GM23338 (cell line): ENCODE data around the gene TMEM94. TPM values are rescaled to one million over a fixed set of nuclear protein-coding genes. Genes with fewer than 3 reads are reported as not detected.

Source experiments
- ATAC-seq: fragments of 200-7000 bp; cut with Tn5 transposase; 3 replicates; pipeline ENCODE4 v1.9.1; 2020
- DNase-seq: peaks from one replicate; pipeline ENCODE4 v3.0.0-alpha.2; 2015; ENCODE audit warnings: low spot score
- H2AFZ ChIP-seq: fragments of 200-600 bp; sonication (generic); 2 replicates; pipeline ENCODE4 v1.8.0; 2016; ENCODE audit warnings: antibody characterized with exemption, mild to moderate bottlenecking, moderate library complexity
- H3F3A ChIP-seq: fragments of 200-600 bp; sonication (generic); replicated peaks from 2 replicates; pipeline ENCODE4 v1.8.0; 2017; ENCODE audit warnings: antibody characterized with exemption, mixed run types, low read depth
- H3K27ac ChIP-seq: fragments of 200-600 bp; sonication (generic); 2 replicates; pipeline ENCODE4 v1.6.1; 2016; ENCODE audit warnings: low read depth
- H3K27me3 ChIP-seq: fragments of 200-600 bp; sonication (generic); 2 replicates; pipeline ENCODE4 v1.8.0; 2016; ENCODE audit warnings: mild to moderate bottlenecking, mixed run types, moderate library complexity; ENCODE audit not compliant: insufficient read depth
- H3K36me3 ChIP-seq: fragments of 200-600 bp; sonication (generic); 2 replicates; pipeline ENCODE4 v1.8.0; 2016; ENCODE audit warnings: mild to moderate bottlenecking; ENCODE audit not compliant: insufficient read depth
- H3K4me1 ChIP-seq: fragments of 200-600 bp; sonication (generic); 2 replicates; pipeline ENCODE4 v1.8.0; 2016; ENCODE audit warnings: mild to moderate bottlenecking, moderate library complexity; ENCODE audit not compliant: insufficient read depth
- H3K4me2 ChIP-seq: fragments of 200-600 bp; sonication (generic); 2 replicates; pipeline ENCODE4 v1.7.1; 2017; ENCODE audit warnings: mixed run types
- H3K4me3 ChIP-seq: fragments of 200-600 bp; sonication (generic); 2 replicates; pipeline ENCODE4 v1.6.1; 2016; ENCODE audit warnings: mixed run types
- H3K79me2 ChIP-seq: fragments of 200-600 bp; sonication (generic); replicated peaks from 2 replicates; pipeline ENCODE4 v1.8.0; 2017; ENCODE audit warnings: mild to moderate bottlenecking; ENCODE audit not compliant: insufficient read depth
- H3K9me2 ChIP-seq: fragments of 200-600 bp; sonication (generic); 2 replicates; pipeline ENCODE4 v1.8.0; 2017; ENCODE audit not compliant: insufficient read depth
- H4K20me1 ChIP-seq: fragments of 200-600 bp; sonication (generic); replicated peaks from 2 replicates; pipeline ENCODE4 v1.8.0; 2017; ENCODE audit warnings: mild to moderate bottlenecking; ENCODE audit not compliant: insufficient read depth
- H3K27ac Mint-ChIP-seq: 2 replicates; pipeline ENCODE4 v1.8.0; 2020; ENCODE audit warnings: inconsistent platforms, mild to moderate bottlenecking, moderate library complexity, mixed read lengths
- H3K27me3 Mint-ChIP-seq: 3 replicates; pipeline ENCODE4 v1.8.0; 2022; ENCODE audit warnings: low read depth, mild to moderate bottlenecking, moderate library complexity, mixed read lengths, inconsistent platforms; ENCODE audit not compliant: insufficient read depth, poor library complexity
- H3K36me3 Mint-ChIP-seq: 3 replicates; pipeline ENCODE4 v1.8.0; 2021; ENCODE audit warnings: low read depth, mild to moderate bottlenecking, inconsistent platforms, moderate library complexity, mixed read lengths
- H3K4me1 Mint-ChIP-seq: 3 replicates; pipeline ENCODE4 v1.8.0; 2020; ENCODE audit warnings: mild to moderate bottlenecking, inconsistent platforms, mixed read lengths
- H3K4me3 Mint-ChIP-seq: 3 replicates; pipeline ENCODE4 v1.8.0; 2021; ENCODE audit warnings: moderate library complexity, mild to moderate bottlenecking, inconsistent platforms, mixed read lengths
- H3K9me3 Mint-ChIP-seq: 3 replicates; pipeline ENCODE4 v1.8.0; 2020; ENCODE audit warnings: moderate library complexity, mild to moderate bottlenecking, inconsistent platforms, mixed read lengths
- CREB1 ChIP-seq: fragments of 250-450 bp; sonication (Bioruptor Pico); IDR thresholded peaks from 2 replicates; pipeline ENCODE4 v1.5.0; 2020; ENCODE audit warnings: low read depth, mild to moderate bottlenecking, moderate library complexity
- ETS1 ChIP-seq: IDR thresholded peaks from 2 replicates; pipeline ENCODE4 v1.6.1; 2016; ENCODE audit warnings: antibody characterized with exemption
- EZH2 ChIP-seq: fragments of 200-600 bp; sonication (generic); IDR thresholded peaks from one replicate; pipeline ENCODE4 v1.8.0; 2017; ENCODE audit warnings: antibody characterized with exemption, mild to moderate bottlenecking, low read depth; ENCODE audit not compliant: unreplicated experiment
- EZH2phosphoT487 ChIP-seq: fragments of 200-600 bp; sonication (generic); IDR thresholded peaks from one replicate; pipeline ENCODE4 v1.8.1; 2018; ENCODE audit warnings: antibody characterized with exemption; ENCODE audit not compliant: unreplicated experiment
- JUNB ChIP-seq: IDR thresholded peaks from one replicate; pipeline ENCODE4 v1.6.1; 2016; ENCODE audit warnings: antibody characterized with exemption; ENCODE audit not compliant: unreplicated experiment
- NANOG ChIP-seq: IDR thresholded peaks from 2 replicates; pipeline ENCODE4 v1.6.1; 2016; ENCODE audit warnings: antibody characterized with exemption, borderline replicate concordance
- POLR2AphosphoS5 ChIP-seq: IDR thresholded peaks from 2 replicates; pipeline ENCODE4 v1.6.1; 2016; ENCODE audit warnings: antibody characterized with exemption, low read depth
- STAT1 ChIP-seq: IDR thresholded peaks from one replicate; pipeline ENCODE4 v1.6.1; 2016; ENCODE audit warnings: antibody characterized with exemption; ENCODE audit not compliant: unreplicated experiment
- ZNF114 ChIP-seq: fragments of 250-450 bp; sonication (Bioruptor Pico); IDR thresholded peaks from 2 replicates; pipeline ENCODE4 v1.5.0; 2020; ENCODE audit warnings: mild to moderate bottlenecking, moderate library complexity
- ZNF331 ChIP-seq: fragments of 250-450 bp; sonication (Bioruptor Pico); IDR thresholded peaks from 2 replicates; pipeline ENCODE4 v1.5.0; 2020; ENCODE audit warnings: low read depth, mild to moderate bottlenecking, moderate library complexity
- ZNF462 ChIP-seq: fragments of 250-450 bp; sonication (Bioruptor Pico); IDR thresholded peaks from 2 replicates; pipeline ENCODE4 v1.5.0; 2020; ENCODE audit warnings: mild to moderate bottlenecking, moderate library complexity
- polyA plus RNA-seq: library from polyadenylated mRNA; unstranded; fragments of >200 nt; fragmentation: Nextera tagmentation; extraction: Ambion mirVana; gene quantifications from 2 replicates; pipeline ENCODE4 v1.2.1, GENCODE V29; 2016
- total RNA-seq: library from RNA; depleted of rRNA; stranded (reverse); fragments of >200 nt; shearing (Covaris generic); gene quantifications from 2 replicates; pipeline ENCODE4 v1.2.3, GENCODE V29; 2014
- TF ChIP-seq, protein P1 (sequence below), 2 experiments: fragments of 200-600 bp in 1 of 2; sonication (generic) in 1 of 2; conservative IDR thresholded peaks; 2 replicates each; pipeline versions ENCODE4 v1.5.1 to v1.6.1; 2016 to 2017; ENCODE audit warnings: antibody characterized with exemption in 2 of 2, low read depth in 2 of 2, mild to moderate bottlenecking in 2 of 2, moderate library complexity in 1 of 2

TMEM94 gene
- total and polyA plus RNA-seq, 2 experiments from 2014 or later, result 24.0 to 66.0 TPM

DNA sequence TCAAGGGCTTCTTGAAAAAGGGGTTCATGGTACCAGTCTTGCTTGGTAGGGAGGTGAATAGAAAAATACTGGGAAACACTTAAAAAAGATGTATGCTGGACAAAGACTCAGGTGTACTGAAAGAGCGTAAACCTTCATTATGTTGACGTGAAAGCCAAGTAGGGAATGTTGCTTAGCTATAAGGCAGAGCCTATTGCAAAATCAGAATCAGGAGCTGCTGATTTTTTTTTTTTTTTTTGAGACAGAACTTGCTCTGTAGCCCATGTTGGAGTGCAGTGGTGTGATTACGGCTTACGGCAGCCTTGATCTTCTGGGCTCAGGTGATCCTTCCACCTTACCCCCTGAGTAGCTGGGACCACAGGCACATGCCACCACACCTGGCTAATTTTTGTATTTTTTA lies 3.9 kb downstream of the TMEM94 start:
- Histone ChIP-seq H3K4me3 (no peak overlapping the region), H3F3A (no peaks in the 10 kb centered on the region), H3K4me2 (no peak overlapping the region), H3K27me3 (no peaks in the 10 kb centered on the region), H3K27ac (no peak overlapping the region), H2AFZ (no peak overlapping the region), H3K4me1 (peaks cover 8% of the 10 kb centered on the region), H3K79me2 (peaks cover 21% of the 10 kb centered on the region), H3K36me3 (no peaks in the 10 kb centered on the region), H4K20me1 (no peaks in the 10 kb centered on the region; the same call in none of the 2 replicates), H3K9me2 (no peaks in the 10 kb centered on the region)
- Mint-ChIP-seq H3K36me3 (no peaks in the 10 kb centered on the region), H3K27ac (no peak overlapping the region; the same call in 1 of the 2 replicates), H3K9me3 (no peaks in the 10 kb centered on the region), H3K4me3 (no peak overlapping the region), H3K27me3 (peaks cover 2% of the 10 kb centered on the region), H3K4me1 (peaks cover 12% of the 10 kb centered on the region)
- DNase-seq, result no peak
- TF ChIP-seq NANOG (no peak), ZNF331 (CRISPR knock-in tag) (no peak), STAT1 (no peak)
- no peak for ATAC-seq

DNA sequence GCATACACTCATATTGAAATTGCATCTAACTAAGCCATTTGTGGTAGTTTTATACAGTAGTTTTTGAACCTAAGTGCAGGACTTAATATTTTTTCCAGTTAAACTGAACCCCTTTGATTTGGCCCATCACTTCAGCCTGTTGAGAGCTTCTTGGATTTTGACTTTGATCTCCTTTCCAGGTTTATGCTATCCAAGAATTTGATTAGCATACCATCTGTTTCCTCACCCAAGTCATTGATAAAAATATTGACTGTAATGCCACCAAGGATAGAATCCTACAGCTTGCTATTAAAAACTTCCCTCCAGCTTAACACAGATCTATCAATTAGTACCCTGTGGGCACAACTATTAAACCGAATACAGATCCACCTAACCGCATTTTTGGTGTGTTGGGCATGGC lies 7.2 kb downstream of the TMEM94 start:
- no peak overlapping the region for H3K27ac ChIP-seq
- Mint-ChIP-seq H3K27me3 (peaks cover 2% of the 10 kb centered on the region), H3K4me1 (no peaks in the 10 kb centered on the region; the same call in 2 of the 3 replicates), H3K9me3 (no peaks in the 10 kb centered on the region), H3K4me3 (no peak overlapping the region), H3K36me3 (no peaks in the 10 kb centered on the region), H3K27ac (no peak overlapping the region)
- DNase-seq (no peak), ATAC-seq (no peak)
- no peaks in the 10 kb centered on the region for H3F3A ChIP-seq
- H3K4me1 ChIP-seq, result no peaks in the 10 kb centered on the region
- no peaks in the 10 kb centered on the region for H3K36me3 ChIP-seq
- H3K79me2 ChIP-seq, result peaks cover 24% of the 10 kb centered on the region
- H4K20me1 ChIP-seq, result peaks cover 5% of the 10 kb centered on the region
- no peak overlapping the region for H3K4me3 ChIP-seq
- H3K9me2 ChIP-seq, result no peaks in the 10 kb centered on the region
- H3K27me3 ChIP-seq, result no peaks in the 10 kb centered on the region
- H2AFZ ChIP-seq, result no peak overlapping the region
- H3K4me2 ChIP-seq, result no peak overlapping the region
- TF ChIP-seq JUNB (no peak), CREB1 (CRISPR knock-in tag) (no peak), EZH2 (no peak), STAT1 (no peak), ZNF114 (CRISPR knock-in tag) (no peak), POLR2AphosphoS5 (no peak), NANOG (no peak), ETS1 (no peak), EZH2phosphoT487 (no peak), ZNF462 (CRISPR knock-in tag) (no peak), ZNF331 (CRISPR knock-in tag) (no peak)
- TF ChIP-seq, protein P1, sequence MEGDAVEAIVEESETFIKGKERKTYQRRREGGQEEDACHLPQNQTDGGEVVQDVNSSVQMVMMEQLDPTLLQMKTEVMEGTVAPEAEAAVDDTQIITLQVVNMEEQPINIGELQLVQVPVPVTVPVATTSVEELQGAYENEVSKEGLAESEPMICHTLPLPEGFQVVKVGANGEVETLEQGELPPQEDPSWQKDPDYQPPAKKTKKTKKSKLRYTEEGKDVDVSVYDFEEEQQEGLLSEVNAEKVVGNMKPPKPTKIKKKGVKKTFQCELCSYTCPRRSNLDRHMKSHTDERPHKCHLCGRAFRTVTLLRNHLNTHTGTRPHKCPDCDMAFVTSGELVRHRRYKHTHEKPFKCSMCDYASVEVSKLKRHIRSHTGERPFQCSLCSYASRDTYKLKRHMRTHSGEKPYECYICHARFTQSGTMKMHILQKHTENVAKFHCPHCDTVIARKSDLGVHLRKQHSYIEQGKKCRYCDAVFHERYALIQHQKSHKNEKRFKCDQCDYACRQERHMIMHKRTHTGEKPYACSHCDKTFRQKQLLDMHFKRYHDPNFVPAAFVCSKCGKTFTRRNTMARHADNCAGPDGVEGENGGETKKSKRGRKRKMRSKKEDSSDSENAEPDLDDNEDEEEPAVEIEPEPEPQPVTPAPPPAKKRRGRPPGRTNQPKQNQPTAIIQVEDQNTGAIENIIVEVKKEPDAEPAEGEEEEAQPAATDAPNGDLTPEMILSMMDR (conservative IDR thresholded peaks at IDR 0.05; ENCODE audit: low read depth in 2 of 2), result no peak
